SK-N-MC (cell line): ENCODE data around the gene AFF4.

Experiments used
- DNase-seq: peaks from one replicate; pipeline ENCODE4 v3.0.0-alpha.2; 2011; ENCODE audit warnings: low read depth, low spot score
- H3K27ac ChIP-seq: fragments of 200-600 bp; sonication (generic); 2 replicates; pipeline ENCODE4 v1.5.1; 2016; ENCODE audit warnings: mixed run types
- H3K36me3 ChIP-seq: fragments of 200-600 bp; sonication (generic); 2 replicates; pipeline ENCODE4 v1.6.1; 2017; ENCODE audit warnings: antibody characterized with exemption, low read length, mixed read lengths; ENCODE audit not compliant: insufficient read depth
- H3K4me3 ChIP-seq: fragments of 200-600 bp; sonication (generic); 2 replicates; pipeline ENCODE4 v1.5.1; 2016
- H3K9ac ChIP-seq: fragments of 200-600 bp; sonication (generic); 2 replicates; pipeline ENCODE4 v1.8.0; 2017; ENCODE audit warnings: mixed run types, mixed read lengths; ENCODE audit not compliant: insufficient read length
- H3K9me3 ChIP-seq: fragments of 200-600 bp; sonication (generic); 2 replicates; pipeline ENCODE4 v1.6.1; 2017; ENCODE audit warnings: low read depth, mild to moderate bottlenecking, antibody characterized with exemption, low read length, moderate library complexity, mixed read lengths
- EZH2 ChIP-seq: fragments of 200-600 bp; sonication (generic); IDR thresholded peaks from one replicate; pipeline ENCODE4 v1.6.1; 2017; ENCODE audit warnings: antibody characterized with exemption
- FOXP2 ChIP-seq: optimal IDR thresholded peaks from 2 replicates; pipeline ENCODE3; 2011; ENCODE audit warnings: mild to moderate bottlenecking, moderate library complexity; ENCODE audit not compliant: insufficient read depth; ENCODE audit errors: extremely low read length, control extremely low read depth
- POLR2AphosphoS5 ChIP-seq: IDR thresholded peaks from 2 replicates; pipeline ENCODE4 v1.6.1; 2012; ENCODE audit warnings: mild to moderate bottlenecking, low read depth, low read length, borderline replicate concordance

Gene AFF4

DNA sequence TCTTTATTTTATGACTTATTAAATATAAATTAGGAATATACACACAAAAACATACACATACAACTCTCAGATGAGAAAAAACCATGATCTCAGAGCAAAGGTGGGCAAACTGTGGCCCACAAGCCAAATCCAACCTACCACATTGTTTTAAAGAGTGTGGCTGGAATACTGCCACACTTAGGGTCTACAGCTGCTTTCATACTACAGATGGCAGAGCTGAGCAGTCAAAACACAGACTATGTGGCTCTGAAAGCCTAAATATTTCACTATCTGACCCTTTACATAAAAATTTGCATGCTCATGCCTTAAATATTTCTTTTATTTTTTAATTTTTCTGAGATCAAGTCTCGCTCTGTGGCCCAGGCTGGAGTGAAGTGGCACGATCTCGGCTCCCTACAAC lies 61.7 kb downstream of the AFF4 start:
- H3K9ac ChIP-seq, result no peak overlapping the region
- no peak overlapping the region for H3K4me3 ChIP-seq
- no peak overlapping the region for H3K27ac ChIP-seq
- DNase-seq, result no peak
- no peaks in the 10 kb centered on the region for H3K9me3 ChIP-seq
- TF ChIP-seq POLR2AphosphoS5 (no peak), EZH2 (no peak), FOXP2 (no peak)
- H3K36me3 ChIP-seq, result peaks cover 40% of the 10 kb centered on the region

DNA sequence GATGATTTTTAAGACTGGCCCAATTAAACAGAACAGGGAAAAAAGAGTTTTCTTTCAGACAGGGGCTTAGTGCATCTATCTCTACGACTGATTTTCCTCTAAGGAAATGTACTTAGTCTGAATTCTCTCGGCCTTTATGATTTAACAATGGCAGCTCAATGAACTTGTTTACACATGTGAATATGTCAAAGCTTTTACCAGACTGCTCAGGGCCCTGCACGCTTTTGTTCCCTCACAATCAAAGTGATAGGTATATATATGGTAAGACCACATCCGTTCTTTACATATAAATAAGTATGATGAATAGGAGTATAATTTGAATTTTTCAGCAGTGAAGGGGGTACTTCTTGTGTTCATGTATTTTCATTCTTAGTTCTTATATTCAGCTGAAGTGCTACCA lies 62.4 kb downstream of the AFF4 start:
- Histone ChIP-seq H3K9me3 (no peaks in the 10 kb centered on the region), H3K9ac (no peak overlapping the region), H3K4me3 (no peak overlapping the region), H3K27ac (no peak overlapping the region), H3K36me3 (peaks cover 47% of the 10 kb centered on the region)
- no peak for DNase-seq
- no peak for TF ChIP-seq FOXP2
- no peak for TF ChIP-seq EZH2
- TF ChIP-seq POLR2AphosphoS5, result no peak

DNA sequence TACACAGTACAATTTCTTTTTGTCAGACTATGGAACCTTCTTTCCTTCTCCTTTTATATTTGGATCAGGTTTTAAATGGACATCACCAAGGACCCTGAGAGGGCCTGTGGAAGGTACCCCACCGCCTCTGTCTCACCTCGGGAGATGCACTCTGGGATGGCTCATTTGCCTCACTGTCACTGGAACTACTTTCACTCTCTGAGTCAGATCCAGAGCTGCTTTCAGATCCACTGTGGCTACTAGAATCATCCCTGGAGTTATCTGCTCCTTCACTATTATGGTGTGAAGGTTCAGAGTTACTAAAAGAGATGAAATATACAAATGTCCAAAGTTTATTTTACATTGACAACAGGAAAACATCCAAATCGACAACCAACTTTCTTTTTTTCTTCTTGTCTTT lies 65.3 kb downstream of the AFF4 start:
- H3K36me3 ChIP-seq, result peaks cover 67% of the 10 kb centered on the region
- no peak overlapping the region for H3K4me3 ChIP-seq
- no peak overlapping the region for H3K27ac ChIP-seq
- no peak for DNase-seq
- H3K9ac ChIP-seq, result no peak overlapping the region
- TF ChIP-seq FOXP2 (no peak), EZH2 (no peak), POLR2AphosphoS5 (no peak)
- no peaks in the 10 kb centered on the region for H3K9me3 ChIP-seq

DNA sequence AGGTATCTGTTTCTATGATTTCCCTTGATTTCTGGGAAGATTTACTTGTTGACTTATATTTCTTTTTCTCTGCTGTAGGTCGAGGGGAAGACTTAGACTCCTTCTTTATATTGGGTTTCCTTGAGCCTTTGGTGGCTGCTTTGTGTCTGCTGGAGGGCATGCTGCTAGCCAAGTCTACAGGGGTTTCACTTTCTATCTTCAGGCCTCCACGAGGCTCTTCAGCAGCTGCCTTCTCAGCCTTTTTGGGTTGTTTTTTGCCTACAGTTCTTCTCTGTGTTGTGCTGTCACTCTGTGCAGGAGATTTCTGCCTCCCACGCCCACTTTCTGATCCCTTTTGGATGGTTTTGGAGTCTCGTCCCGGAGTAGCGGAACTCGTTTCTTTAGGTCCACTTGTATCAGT lies 66.7 kb downstream of the AFF4 start:
- Histone ChIP-seq H3K36me3 (peaks cover 75% of the 10 kb centered on the region), H3K9ac (no peak overlapping the region), H3K4me3 (no peak overlapping the region)

DNA sequence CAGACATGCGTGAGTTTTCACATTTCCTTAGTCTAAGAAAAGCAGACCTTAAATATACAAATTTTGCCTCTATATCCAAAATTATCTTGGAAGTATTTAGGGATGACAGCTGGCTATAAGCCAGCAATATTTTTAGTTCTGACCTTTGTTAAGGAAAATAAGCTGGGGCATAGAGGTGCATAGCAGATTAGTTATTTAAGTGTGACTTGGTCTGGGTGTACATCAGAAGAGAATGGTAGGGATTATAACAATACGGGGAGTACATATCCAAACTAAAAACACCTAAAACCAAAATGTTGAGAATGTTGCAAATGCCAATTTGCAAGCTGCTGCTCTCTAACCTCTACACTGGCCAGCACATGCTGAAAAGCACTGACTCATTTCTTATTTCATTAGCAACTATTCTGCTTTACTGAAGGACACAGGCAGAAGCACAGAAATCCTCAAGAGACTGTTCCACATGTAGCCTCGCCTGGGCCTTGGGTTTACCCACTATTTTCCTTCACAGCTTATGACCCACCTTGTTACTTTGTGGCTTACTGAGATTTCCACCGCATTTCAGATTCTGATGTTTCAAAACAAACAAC lies 67.6 kb downstream of the AFF4 start:
- no peak for DNase-seq
- no peak for TF ChIP-seq EZH2
- no peak for TF ChIP-seq POLR2AphosphoS5
- TF ChIP-seq FOXP2, result no peak

More for the DNA sequence above, 66.7 kb downstream of the AFF4 start:
- Histone ChIP-seq H3K9me3 (no peaks in the 10 kb centered on the region), H3K27ac (no peak overlapping the region)
- TF ChIP-seq EZH2 (no peak), POLR2AphosphoS5 (no peak), FOXP2 (no peak)
- no peak for DNase-seq

DNA sequence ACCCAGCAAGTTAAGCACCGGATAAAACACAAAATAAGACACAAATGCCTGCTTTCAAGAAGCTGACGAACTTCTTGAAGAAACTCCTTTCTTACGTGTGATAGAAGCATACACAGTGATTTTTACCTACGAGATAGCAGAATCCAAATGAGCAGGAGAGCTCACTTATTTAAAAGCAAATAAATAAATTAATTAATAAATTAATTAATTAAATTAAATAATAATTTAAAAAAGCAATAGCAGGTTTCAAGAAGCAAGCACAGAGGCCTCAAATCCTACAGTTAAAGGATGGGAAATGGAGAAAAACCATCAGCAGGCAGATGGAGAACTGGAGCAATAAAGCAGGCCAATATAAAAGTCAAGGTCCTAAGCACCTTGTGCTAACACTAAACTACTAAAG lies 72.6 kb downstream of the AFF4 start:
- H3K9ac ChIP-seq, result no peak overlapping the region
- H3K27ac ChIP-seq, result no peak overlapping the region
- no peak for DNase-seq
- TF ChIP-seq FOXP2 (no peak), POLR2AphosphoS5 (no peak), EZH2 (no peak)
- H3K9me3 ChIP-seq, result no peaks in the 10 kb centered on the region
- H3K36me3 ChIP-seq, result peaks cover 80% of the 10 kb centered on the region
- H3K4me3 ChIP-seq, result no peak overlapping the region

More for the DNA sequence above, 67.6 kb downstream of the AFF4 start:
- Histone ChIP-seq H3K4me3 (no peak overlapping the region), H3K36me3 (peaks cover 74% of the 10 kb centered on the region), H3K9me3 (no peaks in the 10 kb centered on the region), H3K27ac (no peak overlapping the region), H3K9ac (no peak overlapping the region)

DNA sequence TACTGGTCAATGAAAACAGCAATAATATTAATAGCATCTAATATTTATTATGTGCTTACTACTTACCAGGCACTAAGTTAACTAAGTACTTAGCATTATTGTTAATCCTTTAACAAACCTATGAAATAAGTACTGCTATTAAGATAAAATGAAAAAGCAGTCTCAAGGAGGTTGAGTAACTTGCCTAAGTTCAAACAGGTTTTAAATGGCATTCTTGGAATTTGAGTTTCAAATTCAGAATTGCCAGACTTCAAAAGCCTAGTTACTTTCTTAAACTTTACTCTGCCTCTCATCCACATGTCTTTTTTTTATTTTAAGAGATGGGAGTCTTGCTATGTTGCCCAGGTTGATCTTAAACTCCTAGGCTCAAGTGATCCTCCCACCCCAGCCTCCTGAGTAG lies 73.9 kb downstream of the AFF4 start:
- Histone ChIP-seq H3K36me3 (peaks cover 72% of the 10 kb centered on the region), H3K9ac (no peak overlapping the region), H3K9me3 (no peaks in the 10 kb centered on the region), H3K4me3 (no peak overlapping the region), H3K27ac (no peak overlapping the region)
- DNase-seq, result no peak
- TF ChIP-seq POLR2AphosphoS5 (no peak), FOXP2 (no peak), EZH2 (no peak)

DNA sequence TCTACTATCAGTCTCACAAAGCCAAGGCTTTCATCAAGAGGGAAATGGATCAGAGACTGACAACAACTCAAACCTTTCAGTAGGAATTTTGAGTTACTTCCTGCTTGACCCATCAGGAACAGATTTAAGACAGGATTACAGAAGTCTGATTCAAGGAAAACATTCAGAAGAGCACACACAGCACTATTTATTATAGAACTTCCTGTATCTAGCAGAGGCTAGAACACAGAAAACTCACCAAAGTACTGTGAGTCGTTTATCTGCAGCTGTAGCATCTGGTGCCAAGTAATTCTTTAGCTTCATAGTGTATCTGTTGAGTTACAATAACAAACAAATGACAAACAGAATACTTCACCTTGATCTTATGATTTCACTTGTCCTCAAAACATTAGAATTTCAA lies 76.2 kb downstream of the AFF4 start:
- Histone ChIP-seq H3K36me3 (peaks cover 73% of the 10 kb centered on the region), H3K9me3 (no peaks in the 10 kb centered on the region), H3K27ac (no peak overlapping the region), H3K4me3 (no peak overlapping the region), H3K9ac (no peak overlapping the region)
- no peak for DNase-seq
- TF ChIP-seq EZH2 (no peak), POLR2AphosphoS5 (no peak), FOXP2 (no peak)
